Activated T-cell treated with anti-CD3 and anti-CD28 coated beads, Interleukin-2, amount 50 U/mL, for 1 hour (primary cell): ENCODE measurements around the gene TULP4.
"Not testable (repeated sequence)": the region's sequence is repeated elsewhere in the genome, so short reads cannot be mapped to it uniquely, and the experiment has no call there.

Experiments used
- DNase-seq: peaks from one replicate; pipeline ENCODE4 v3.0.0-alpha.2; 2020

The TULP4 gene

GRCh38 chr6:158539413-158539812, 227.1 kb downstream of the TULP4 start:
- no peak for DNase-seq

GRCh38 chr6:158539881-158540280, 227.6 kb downstream of the TULP4 start:
- no peak for DNase-seq

GRCh38 chr6:158543606-158544185, 231.4 kb downstream of the TULP4 start:
- no peak for DNase-seq

GRCh38 chr6:158544428-158544827, 232.2 kb downstream of the TULP4 start:
- no peak for DNase-seq

GRCh38 chr6:158545043-158545966, 233.0 kb downstream of the TULP4 start:
- no peak for DNase-seq

- DNase-seq = no peak
Observed at GRCh38 chr6:158548418-158549161, 236.3 kb downstream of the TULP4 start.

GRCh38 chr6:158552055-158552795, 240.0 kb downstream of the TULP4 start:
- no peak for DNase-seq

- no peak for DNase-seq
Observed at GRCh38 chr6:158552796-158553138, 240.5 kb downstream of the TULP4 start.

GRCh38 chr6:158554611-158555361, 242.5 kb downstream of the TULP4 start:
- no peak for DNase-seq

- DNase-seq = no peak
Observed at GRCh38 chr6:158556113-158556512, 243.8 kb downstream of the TULP4 start.

- DNase-seq = not testable (repeated sequence)
Observed at GRCh38 chr6:158557110-158557509, 244.8 kb downstream of the TULP4 start.

GRCh38 chr6:158557927-158558326, 245.7 kb downstream of the TULP4 start:
- DNase-seq = no peak

GRCh38 chr6:158558415-158559306, 246.4 kb downstream of the TULP4 start:
- DNase-seq = no peak

GRCh38 chr6:158559338-158559894, 247.2 kb downstream of the TULP4 start:
- DNase-seq = no peak

GRCh38 chr6:158559895-158560835, 247.9 kb downstream of the TULP4 start, which contains the start of gene TMEM181:
TMEM181 (plus strand) TSS chr6:158560091; CDS start chr6:158560225, 134 bp downstream.
- peak; percentile 90 for DNase-seq

- DNase-seq = peak; percentile 34
Observed at GRCh38 chr6:158560836-158561320, 248.6 kb downstream of the TULP4 start.
